Activated naive CD8-positive, alpha-beta T cell treated with anti-CD3 and anti-CD28 coated beads for 36 hours (primary cell): ENCODE measurements around the gene ICAM2. TPM values are rescaled to one million over a fixed set of nuclear protein-coding genes. Genes with fewer than 3 reads are reported as not detected.
"Not testable (repeated sequence)": the region's sequence is repeated elsewhere in the genome, so short reads cannot be mapped to it uniquely, and the experiment has no call there.

Experiments used
- DNase-seq: peaks from one replicate; pipeline ENCODE4 v3.0.0; 2021
- H3K27ac Mint-ChIP-seq: one replicate; pipeline ENCODE4 v1.8.0; 2022; ENCODE audit warnings: mild to moderate bottlenecking, moderate library complexity, mixed read lengths
- H3K27me3 Mint-ChIP-seq: one replicate; pipeline ENCODE4 v1.8.0; 2022; ENCODE audit warnings: mild to moderate bottlenecking, mixed read lengths
- H3K36me3 Mint-ChIP-seq: one replicate; pipeline ENCODE4 v1.8.0; 2021; ENCODE audit warnings: mild to moderate bottlenecking, mixed read lengths
- H3K4me1 Mint-ChIP-seq: one replicate; pipeline ENCODE4 v1.8.0; 2021; ENCODE audit warnings: mixed read lengths
- H3K4me3 Mint-ChIP-seq: one replicate; pipeline ENCODE4 v1.8.0; 2022; ENCODE audit warnings: mild to moderate bottlenecking, moderate library complexity, mixed read lengths
- H3K9me3 Mint-ChIP-seq: one replicate; pipeline ENCODE4 v1.8.0; 2022; ENCODE audit warnings: mixed read lengths
- total RNA-seq, 2 experiments: library from RNA; stranded (reverse); gene quantifications; one replicate each; pipeline ENCODE4 v1.2.3, GENCODE V29; 2021

The ICAM2 gene
- total RNA-seq, 2 experiments from 2014 or later, result 52.9 to 54.5 TPM

GRCh38 chr17:64032081-64032480 is 11.6 kb upstream of the ICAM2 start:
- no peaks in the 10 kb centered on the region for H3K9me3 Mint-ChIP-seq

DNA sequence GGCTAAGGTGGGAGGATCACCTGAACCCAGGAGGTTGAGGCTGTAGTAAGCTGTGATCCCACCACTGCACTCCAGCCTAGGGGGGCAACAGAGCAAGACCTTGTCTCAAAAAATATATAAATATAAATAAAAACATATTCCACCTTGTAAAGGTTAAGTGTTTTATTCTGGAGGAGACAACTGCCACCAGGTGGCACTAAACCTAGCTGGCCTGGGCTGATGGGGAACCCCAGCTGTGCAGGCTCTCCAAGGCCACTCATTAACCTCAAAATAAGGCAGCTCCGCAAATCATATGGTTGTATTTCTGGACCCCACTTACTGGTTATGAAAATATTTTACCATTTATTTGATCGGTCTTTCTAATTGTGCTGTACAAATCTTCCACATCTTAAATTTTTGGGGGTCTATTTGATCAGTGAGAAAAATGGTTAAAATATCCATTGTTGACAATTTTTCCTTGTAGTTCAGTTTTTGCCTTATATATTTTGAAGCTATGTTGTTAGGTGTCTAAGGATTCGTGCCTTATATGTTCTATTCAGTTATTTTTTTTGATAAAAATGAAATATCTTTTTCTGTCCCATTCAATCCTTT is 8.5 kb upstream of the ICAM2 start:
- H3K4me3 Mint-ChIP-seq, result no peak overlapping the region
- H3K4me1 Mint-ChIP-seq, result peaks cover 27% of the 10 kb centered on the region
- no peaks in the 10 kb centered on the region for H3K9me3 Mint-ChIP-seq
- no peaks in the 10 kb centered on the region for H3K36me3 Mint-ChIP-seq
- no peak overlapping the region for H3K27ac Mint-ChIP-seq
- peak; percentile 63 for DNase-seq
- H3K27me3 Mint-ChIP-seq, result no peaks in the 10 kb centered on the region

More at GRCh38 chr17:64032081-64032480, 11.6 kb upstream of the ICAM2 start:
- H3K4me1 Mint-ChIP-seq, result peaks cover 3% of the 10 kb centered on the region
- no peaks in the 10 kb centered on the region for H3K27me3 Mint-ChIP-seq
- H3K27ac Mint-ChIP-seq, result no peak overlapping the region
- no peak for DNase-seq
- no peak overlapping the region for H3K4me3 Mint-ChIP-seq
- no peaks in the 10 kb centered on the region for H3K36me3 Mint-ChIP-seq

GRCh38 chr17:64025732-64026294 is 5.4 kb upstream of the ICAM2 start:
- Mint-ChIP-seq H3K9me3 (no peaks in the 10 kb centered on the region), H3K36me3 (no peaks in the 10 kb centered on the region), H3K27ac (peak overlapping the region; percentile 86), H3K4me3 (peak overlapping the region; percentile 71), H3K27me3 (no peaks in the 10 kb centered on the region), H3K4me1 (peaks cover 53% of the 10 kb centered on the region)
- DNase-seq, result peak; percentile 89

DNA sequence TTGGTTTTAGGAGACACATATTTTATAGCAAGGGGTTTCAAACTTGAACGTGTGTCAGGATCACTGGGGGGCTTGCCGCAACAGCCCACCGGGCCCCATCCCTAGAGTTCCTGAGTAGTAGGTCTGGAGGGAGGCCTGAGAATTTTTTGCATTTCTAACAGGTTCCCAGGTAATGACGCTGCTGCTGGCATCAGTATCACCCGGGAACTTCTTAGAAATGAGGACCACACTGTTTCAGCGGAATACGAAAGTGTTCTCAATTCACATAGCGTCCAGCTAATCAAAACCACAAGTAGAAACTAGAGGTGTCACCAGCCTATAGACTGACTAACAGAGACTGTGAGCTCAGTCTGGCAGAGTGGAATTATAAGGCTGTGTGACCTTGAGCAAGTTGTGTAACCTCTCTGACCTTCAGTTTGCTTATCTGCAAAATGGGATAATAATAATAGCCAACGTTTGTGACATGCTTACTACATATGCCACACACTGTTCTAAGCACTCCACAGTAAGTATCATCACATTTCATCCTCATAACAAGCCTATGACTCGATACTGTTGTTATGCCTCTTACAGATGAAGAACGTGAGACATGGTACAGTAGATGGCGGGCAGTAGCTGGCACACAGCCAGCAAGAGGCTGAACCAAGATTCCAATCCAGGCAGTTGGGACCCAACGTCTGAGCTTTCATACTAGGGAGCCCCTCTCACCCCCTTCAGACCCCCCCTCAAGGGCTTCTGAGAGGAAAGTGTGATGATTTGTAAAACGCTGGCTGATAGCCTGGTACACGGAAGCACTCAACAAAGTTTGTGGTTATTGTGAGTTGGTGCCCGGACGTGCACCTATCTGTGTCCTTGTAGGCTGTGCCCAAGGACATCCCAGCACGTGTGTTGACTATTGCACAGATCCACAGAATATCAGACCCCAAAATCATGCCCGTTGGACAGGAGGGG is 4.6 kb upstream of the ICAM2 start:
- no peaks in the 10 kb centered on the region for H3K9me3 Mint-ChIP-seq
- peak overlapping the region; percentile 71 for H3K4me3 Mint-ChIP-seq
- DNase-seq, result peak; percentile 26
- no peaks in the 10 kb centered on the region for H3K27me3 Mint-ChIP-seq
- H3K4me1 Mint-ChIP-seq, result peaks cover 57% of the 10 kb centered on the region
- H3K36me3 Mint-ChIP-seq, result no peaks in the 10 kb centered on the region
- H3K27ac Mint-ChIP-seq, result peak overlapping the region; percentile 86

DNA sequence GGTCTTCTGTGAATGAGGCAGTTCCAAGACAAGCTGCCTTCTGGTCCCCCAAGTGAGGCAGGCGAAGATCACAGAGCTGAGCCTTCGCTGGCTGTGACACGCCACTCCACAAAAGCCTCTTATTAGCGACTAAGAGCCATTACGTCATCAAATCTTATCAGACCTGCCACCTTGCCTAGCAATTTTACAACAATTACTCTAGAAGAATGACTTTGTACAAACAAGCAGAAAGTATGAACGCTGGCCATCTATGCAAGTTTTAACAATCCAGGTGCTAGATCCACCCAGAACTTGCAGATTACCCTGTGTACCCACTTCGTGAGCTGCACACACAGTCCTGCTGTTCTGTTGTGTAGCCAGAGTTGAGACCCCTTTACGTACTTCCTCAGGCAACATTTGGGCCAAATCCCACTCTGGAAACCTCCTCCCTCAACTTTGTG is 3.8 kb upstream of the ICAM2 start:
- H3K4me3 Mint-ChIP-seq, result no peak overlapping the region
- DNase-seq, result no peak
- peaks cover 61% of the 10 kb centered on the region for H3K4me1 Mint-ChIP-seq
- peak overlapping the region; percentile 86 for H3K27ac Mint-ChIP-seq
- no peaks in the 10 kb centered on the region for H3K36me3 Mint-ChIP-seq
- H3K9me3 Mint-ChIP-seq, result no peaks in the 10 kb centered on the region
- no peaks in the 10 kb centered on the region for H3K27me3 Mint-ChIP-seq

- Mint-ChIP-seq H3K9me3 (no peaks in the 10 kb centered on the region), H3K27me3 (no peaks in the 10 kb centered on the region), H3K27ac (peak overlapping the region; percentile 95), H3K4me3 (no peak overlapping the region), H3K36me3 (peaks cover 6% of the 10 kb centered on the region), H3K4me1 (peaks cover 70% of the 10 kb centered on the region)
- DNase-seq, result no peak
Observed at GRCh38 chr17:64022611-64023063, 2.2 kb upstream of the ICAM2 start.

GRCh38 chr17:64019551-64019961 is 877 bp downstream of the ICAM2 start:
- peak overlapping the region; percentile 95 for H3K27ac Mint-ChIP-seq
- not testable (repeated sequence) for H3K27me3 Mint-ChIP-seq, H3K9me3 Mint-ChIP-seq, DNase-seq
- H3K36me3 Mint-ChIP-seq, result peaks cover 12% of the 10 kb centered on the region
- peaks cover 73% of the 10 kb centered on the region for H3K4me1 Mint-ChIP-seq
- H3K4me3 Mint-ChIP-seq, result peak overlapping the region; percentile 95

GRCh38 chr17:64017381-64017980 is 3.0 kb downstream of the ICAM2 start:
- Mint-ChIP-seq H3K27ac (peak overlapping the region; percentile 82), H3K4me3 (peak overlapping the region; percentile 95), H3K9me3 (no peaks in the 10 kb centered on the region), H3K27me3 (no peaks in the 10 kb centered on the region), H3K4me1 (peaks cover 68% of the 10 kb centered on the region), H3K36me3 (peaks cover 22% of the 10 kb centered on the region)
- no peak for DNase-seq

GRCh38 chr17:64016974-64017373 is 3.5 kb downstream of the ICAM2 start:
- H3K36me3 Mint-ChIP-seq, result peaks cover 23% of the 10 kb centered on the region
- H3K27me3 Mint-ChIP-seq, result no peaks in the 10 kb centered on the region
- peak overlapping the region; percentile 78 for H3K4me3 Mint-ChIP-seq
- DNase-seq, result no peak
- H3K27ac Mint-ChIP-seq, result peak overlapping the region; percentile 93
- no peaks in the 10 kb centered on the region for H3K9me3 Mint-ChIP-seq
- H3K4me1 Mint-ChIP-seq, result peaks cover 64% of the 10 kb centered on the region

DNA sequence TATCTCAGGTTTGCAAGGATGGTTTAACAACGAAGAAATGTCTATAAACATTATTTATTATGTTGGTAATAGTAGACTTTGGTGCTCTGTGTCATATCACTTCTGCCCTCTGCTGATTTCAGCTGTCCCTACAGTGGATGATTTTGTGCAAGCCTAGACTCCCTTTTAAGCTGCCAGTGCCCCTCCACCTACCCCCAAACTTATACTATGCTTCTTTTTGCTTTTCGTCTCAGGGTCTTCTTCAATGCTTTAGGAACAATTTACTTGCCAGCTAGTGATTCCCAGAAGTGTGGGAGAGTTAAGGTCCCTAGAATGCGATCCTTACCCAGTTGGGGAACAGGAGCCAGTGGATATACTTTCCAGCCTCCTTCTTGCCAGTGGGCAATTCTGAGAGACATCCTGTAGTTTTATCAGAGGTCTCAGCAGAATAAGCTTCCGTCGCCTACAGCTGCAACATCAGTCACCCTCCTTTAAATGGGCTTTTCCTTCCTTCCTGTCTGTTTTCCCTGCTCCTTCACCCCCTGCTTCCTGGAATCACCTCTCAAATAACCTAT is 4.1 kb downstream of the ICAM2 start:
- Mint-ChIP-seq H3K4me1 (peaks cover 66% of the 10 kb centered on the region), H3K9me3 (no peaks in the 10 kb centered on the region), H3K27me3 (no peaks in the 10 kb centered on the region), H3K27ac (peak overlapping the region; percentile 93), H3K36me3 (peaks cover 28% of the 10 kb centered on the region), H3K4me3 (peak overlapping the region; percentile 78)
- no peak for DNase-seq

DNA sequence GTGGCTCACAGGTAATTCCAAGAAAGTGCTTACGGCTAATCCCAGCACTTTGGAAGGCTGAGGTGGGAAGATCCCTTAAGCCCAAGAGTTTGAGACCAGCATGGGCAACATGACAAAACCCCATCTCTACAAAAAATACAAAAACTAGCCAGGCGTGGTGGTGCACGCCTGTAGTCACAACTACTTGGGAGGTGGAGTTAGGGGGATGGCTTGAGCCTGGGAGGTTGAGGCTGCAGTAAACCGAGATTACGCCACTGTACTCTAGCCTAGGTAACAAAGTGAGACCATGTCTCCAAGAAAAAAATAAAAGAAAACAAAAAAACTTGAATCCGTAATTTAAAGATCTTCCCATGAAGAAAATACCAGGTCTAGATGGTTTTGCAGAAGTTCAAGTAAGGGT is 5.0 kb downstream of the ICAM2 start:
- no peaks in the 10 kb centered on the region for H3K27me3 Mint-ChIP-seq
- H3K4me1 Mint-ChIP-seq, result peaks cover 65% of the 10 kb centered on the region
- H3K36me3 Mint-ChIP-seq, result peaks cover 35% of the 10 kb centered on the region
- no peak for DNase-seq
- H3K4me3 Mint-ChIP-seq, result peak overlapping the region; percentile 53
- H3K27ac Mint-ChIP-seq, result peak overlapping the region; percentile 90
- H3K9me3 Mint-ChIP-seq, result no peaks in the 10 kb centered on the region

DNA sequence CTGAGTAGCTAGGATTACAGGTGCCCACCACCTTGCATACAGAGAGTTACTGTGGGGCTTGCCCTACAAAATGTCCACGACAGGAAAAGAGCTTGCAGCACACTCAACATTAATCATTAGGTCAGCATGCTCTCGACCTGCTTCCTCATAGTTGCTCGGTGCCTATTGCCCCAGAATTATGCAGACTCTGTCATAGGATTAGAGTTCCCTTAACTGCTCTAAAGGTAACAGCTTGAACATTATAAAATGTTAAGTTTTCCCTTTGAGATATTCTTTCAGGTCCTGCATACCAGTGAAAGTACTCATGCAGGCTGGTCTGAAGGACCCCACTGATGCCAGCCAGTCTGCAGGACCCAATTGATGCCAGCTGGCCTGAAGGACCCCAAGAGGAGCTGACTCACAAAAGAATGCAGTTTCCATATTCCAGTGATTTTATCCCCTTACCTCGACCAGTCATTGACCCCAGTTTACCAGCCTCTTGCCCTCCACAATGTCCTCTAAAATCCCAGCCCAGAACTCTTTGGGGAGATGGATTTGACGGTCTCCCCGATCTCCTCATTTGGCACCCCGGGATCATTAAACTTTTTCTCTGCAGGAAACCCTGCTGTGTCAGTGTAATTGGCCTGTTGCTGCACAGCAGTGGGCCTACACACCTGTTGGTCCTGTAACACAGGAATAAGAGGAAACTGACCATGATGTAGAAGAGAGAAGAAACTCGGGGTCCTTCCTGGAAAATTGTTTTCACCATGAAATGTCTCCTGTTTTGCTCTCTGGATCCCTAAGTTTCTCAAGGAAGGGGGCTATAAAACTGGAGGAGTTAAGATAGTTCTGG is 10.6 kb downstream of the ICAM2 start:
- Mint-ChIP-seq H3K27me3 (no peaks in the 10 kb centered on the region), H3K4me1 (peaks cover 54% of the 10 kb centered on the region)

DNA sequence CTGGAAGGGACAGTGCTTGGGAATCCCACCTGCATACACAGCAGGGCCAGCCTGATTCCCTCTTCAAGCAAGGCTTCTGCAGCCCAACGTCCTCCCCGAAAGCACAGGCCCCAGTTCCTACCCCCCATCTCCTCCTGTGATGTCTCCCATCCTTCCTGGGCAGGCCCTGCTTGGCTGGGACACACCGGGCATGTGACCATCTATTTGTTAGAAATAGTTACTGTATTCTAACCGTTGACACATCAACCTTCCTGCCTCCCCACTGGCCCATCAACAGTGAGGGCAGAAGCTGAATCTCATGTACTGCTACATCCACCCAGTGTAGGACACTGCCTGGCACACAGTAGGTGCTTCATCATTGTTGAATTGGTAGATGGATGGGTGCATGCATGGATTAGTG is 11.6 kb downstream of the ICAM2 start:
- peaks cover 48% of the 10 kb centered on the region for H3K4me1 Mint-ChIP-seq
- no peaks in the 10 kb centered on the region for H3K27me3 Mint-ChIP-seq
- DNase-seq, result no peak
- no peaks in the 10 kb centered on the region for H3K9me3 Mint-ChIP-seq
- no peak overlapping the region for H3K27ac Mint-ChIP-seq
- H3K4me3 Mint-ChIP-seq, result no peak overlapping the region
- peaks cover 33% of the 10 kb centered on the region for H3K36me3 Mint-ChIP-seq

More for the DNA sequence above, 10.6 kb downstream of the ICAM2 start:
- peaks cover 33% of the 10 kb centered on the region for H3K36me3 Mint-ChIP-seq
- no peak for DNase-seq
- no peak overlapping the region for H3K4me3 Mint-ChIP-seq
- no peaks in the 10 kb centered on the region for H3K9me3 Mint-ChIP-seq
- H3K27ac Mint-ChIP-seq, result peak overlapping the region; percentile 51

DNA sequence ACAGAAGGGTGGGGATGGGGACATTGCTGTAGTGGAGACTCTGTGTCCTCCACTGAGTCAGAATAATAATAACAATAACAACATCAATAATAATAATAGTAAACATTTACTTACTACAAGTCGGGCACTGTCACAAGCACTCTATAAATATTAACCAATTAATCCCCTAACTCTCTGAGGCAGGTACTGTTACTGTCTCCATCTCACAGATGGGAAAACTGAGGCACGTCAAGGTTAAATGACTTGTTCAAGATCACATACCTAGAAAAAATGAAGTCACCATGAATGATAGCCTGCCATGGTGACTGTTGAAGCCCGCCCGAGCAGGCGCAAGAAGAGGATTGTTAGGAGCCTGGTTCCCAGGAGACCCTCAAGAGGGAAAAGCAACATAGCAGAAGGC is 12.1 kb downstream of the ICAM2 start:
- peaks cover 45% of the 10 kb centered on the region for H3K4me1 Mint-ChIP-seq
- no peaks in the 10 kb centered on the region for H3K27me3 Mint-ChIP-seq
- H3K4me3 Mint-ChIP-seq, result no peak overlapping the region
- H3K36me3 Mint-ChIP-seq, result peaks cover 33% of the 10 kb centered on the region
- no peak overlapping the region for H3K27ac Mint-ChIP-seq
- H3K9me3 Mint-ChIP-seq, result no peaks in the 10 kb centered on the region
- no peak for DNase-seq
